Fibroblast of villous mesenchyme (primary cell): ENCODE data around the gene RBM46. TPM values are rescaled to one million over a fixed set of nuclear protein-coding genes. Genes with fewer than 3 reads are reported as not detected.

ENCODE experiments used
- DNase-seq: peaks from one replicate; pipeline ENCODE4 v3.0.0-alpha.2; 2010; ENCODE audit warnings: low read depth
- H3K4me3 ChIP-seq: 2 replicates; pipeline ENCODE4 v1.5.1; 2011; ENCODE audit warnings: low read depth, mild to moderate bottlenecking, low read length
- total RNA-seq: library from RNA; depleted of rRNA; stranded (reverse); fragments of >200 nt; gene quantifications from 2 replicates; pipeline ENCODE4 v1.2.3, GENCODE V29; 2012
- TF ChIP-seq, protein P1 (sequence below): IDR thresholded peaks from 2 replicates; pipeline ENCODE4 v1.5.1; 2012; ENCODE audit warnings: low read depth, mild to moderate bottlenecking, low read length; ENCODE audit not compliant: insufficient read depth

The RBM46 gene
- total RNA-seq, 1 donor, result not detected

DNA sequence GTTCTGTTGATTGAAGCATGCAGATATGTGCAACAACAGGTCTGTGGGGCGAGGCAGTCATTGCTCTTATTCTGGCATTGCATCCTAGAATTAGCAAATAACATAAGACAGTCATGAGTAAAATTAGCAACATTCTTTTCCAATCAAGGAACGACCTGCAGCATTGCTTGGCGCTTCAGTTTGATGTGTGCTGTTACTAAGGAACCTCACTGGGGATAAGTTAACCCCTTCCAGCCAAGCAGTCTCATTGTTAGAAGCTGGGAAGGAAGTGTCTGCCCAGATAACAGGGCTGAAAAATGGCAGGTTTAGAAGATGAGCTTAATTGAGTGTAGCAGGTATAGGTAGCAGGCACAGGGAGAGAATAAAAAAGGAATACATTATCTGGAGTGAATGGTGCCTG, 55.4 kb downstream of the RBM46 start:
- no peak overlapping the region for H3K4me3 ChIP-seq
- TF ChIP-seq, protein P1, sequence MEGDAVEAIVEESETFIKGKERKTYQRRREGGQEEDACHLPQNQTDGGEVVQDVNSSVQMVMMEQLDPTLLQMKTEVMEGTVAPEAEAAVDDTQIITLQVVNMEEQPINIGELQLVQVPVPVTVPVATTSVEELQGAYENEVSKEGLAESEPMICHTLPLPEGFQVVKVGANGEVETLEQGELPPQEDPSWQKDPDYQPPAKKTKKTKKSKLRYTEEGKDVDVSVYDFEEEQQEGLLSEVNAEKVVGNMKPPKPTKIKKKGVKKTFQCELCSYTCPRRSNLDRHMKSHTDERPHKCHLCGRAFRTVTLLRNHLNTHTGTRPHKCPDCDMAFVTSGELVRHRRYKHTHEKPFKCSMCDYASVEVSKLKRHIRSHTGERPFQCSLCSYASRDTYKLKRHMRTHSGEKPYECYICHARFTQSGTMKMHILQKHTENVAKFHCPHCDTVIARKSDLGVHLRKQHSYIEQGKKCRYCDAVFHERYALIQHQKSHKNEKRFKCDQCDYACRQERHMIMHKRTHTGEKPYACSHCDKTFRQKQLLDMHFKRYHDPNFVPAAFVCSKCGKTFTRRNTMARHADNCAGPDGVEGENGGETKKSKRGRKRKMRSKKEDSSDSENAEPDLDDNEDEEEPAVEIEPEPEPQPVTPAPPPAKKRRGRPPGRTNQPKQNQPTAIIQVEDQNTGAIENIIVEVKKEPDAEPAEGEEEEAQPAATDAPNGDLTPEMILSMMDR, result no peak
- DNase-seq, result no peak

GRCh38 chr4:154838155-154838554, 57.1 kb downstream of the RBM46 start:
- H3K4me3 ChIP-seq, result no peak overlapping the region
- DNase-seq, result no peak
- TF ChIP-seq, protein P1, result no peak

GRCh38 chr4:154838694-154839093, 57.6 kb downstream of the RBM46 start:
- no peak overlapping the region for H3K4me3 ChIP-seq
- DNase-seq, result no peak
- TF ChIP-seq, protein P1, result no peak

GRCh38 chr4:154854362-154854761, 73.3 kb downstream of the RBM46 start:
- H3K4me3 ChIP-seq, result no peak overlapping the region
- DNase-seq, result no peak
- TF ChIP-seq, protein P1, result no peak

DNA sequence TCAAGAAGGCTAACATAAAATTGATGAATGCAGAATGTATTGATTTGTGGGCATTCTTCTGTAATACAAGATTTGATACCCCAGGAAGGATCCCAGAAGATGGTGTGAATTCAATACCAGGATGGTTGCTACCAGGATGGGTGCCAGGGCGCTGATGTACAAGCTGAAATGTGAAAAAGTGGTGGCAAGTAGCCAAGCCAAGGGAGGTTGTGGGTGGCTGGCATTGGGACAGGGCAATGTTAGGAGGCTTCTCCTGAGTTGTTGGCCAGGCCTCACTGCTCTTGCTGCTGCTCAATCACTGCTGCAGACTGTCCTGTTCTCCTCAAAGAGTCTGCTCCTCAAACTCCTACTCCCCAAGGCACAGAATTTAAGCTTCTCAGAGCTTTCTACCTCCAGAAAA, 77.1 kb downstream of the RBM46 start:
- TF ChIP-seq, protein P1, result no peak
- DNase-seq, result no peak
- no peak overlapping the region for H3K4me3 ChIP-seq

DNA sequence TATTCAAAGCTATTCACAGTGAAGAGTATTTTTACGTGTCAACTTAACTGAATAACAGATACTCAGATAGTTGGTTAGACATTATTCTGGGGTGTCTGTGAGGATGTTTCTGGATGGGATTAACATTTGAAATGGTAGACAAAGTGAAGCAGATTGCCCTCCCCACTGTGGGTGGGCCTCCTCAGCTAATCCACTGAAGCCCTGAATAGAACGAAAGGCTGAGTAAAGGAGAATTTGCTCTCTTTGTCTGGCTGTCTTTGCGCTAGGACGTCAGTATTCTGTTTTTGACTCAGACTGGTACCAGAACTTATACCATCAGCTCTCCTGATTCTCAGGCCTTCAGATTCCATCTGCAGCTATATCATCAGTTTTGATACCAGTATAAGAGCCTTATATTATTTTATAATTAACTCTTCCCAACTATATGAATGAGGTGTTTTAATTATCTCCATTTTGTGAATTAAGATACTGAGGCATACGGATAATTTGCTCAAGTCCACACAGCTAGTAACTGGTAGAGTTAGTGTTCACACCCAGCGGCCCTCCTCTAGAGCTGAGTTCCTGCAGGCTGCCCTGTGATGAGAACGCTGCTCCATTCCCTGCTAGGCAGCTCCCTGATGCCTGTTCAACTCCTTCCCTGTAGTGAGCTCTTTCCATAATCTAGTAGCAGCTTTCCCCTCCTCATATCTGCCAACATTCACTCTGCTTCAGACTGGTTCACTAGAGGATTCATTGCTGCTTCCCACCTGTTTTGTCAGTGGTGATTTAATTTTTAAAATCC, 87.5 kb downstream of the RBM46 start:
- DNase-seq, result no peak
- TF ChIP-seq, protein P1, result no peak

GRCh38 chr4:154869301-154869700, 88.2 kb downstream of the RBM46 start:
- no peak overlapping the region for H3K4me3 ChIP-seq
- TF ChIP-seq, protein P1, result no peak
- DNase-seq, result no peak

More for the DNA sequence above, 87.5 kb downstream of the RBM46 start:
- no peak overlapping the region for H3K4me3 ChIP-seq
